GM12878 (cell line): ENCODE measurements around the gene XPC. TPM values are rescaled to one million over a fixed set of nuclear protein-coding genes. Genes with fewer than 3 reads are reported as not detected.

Experiments used
- ATAC-seq: fragments of 200-7000 bp; cut with Tn5 transposase; 3 replicates; pipeline ENCODE4 v1.9.1; 2020; ENCODE audit warnings: mild to moderate bottlenecking, moderate library complexity
- BruUV-seq: library from RNA; stranded (reverse); fragments of 400-500 nt; replicated peaks from 2 replicates; lab custom pipeline; 2021; lab: Mats Ljungman, UMichigan
- CTCF ChIA-PET: fragments of 300-600 bp; sonication (Branson Sonifier 250); formaldehyde crosslinking; extraction: SDS; loops from one replicate; lab custom pipeline; 2021; ENCODE audit warnings: inconsistent platforms; lab: Yijun Ruan, JAX
- POLR2A ChIA-PET: fragments of 350-600 bp; formaldehyde crosslinking; extraction: SDS; loops from one replicate; lab custom pipeline; 2021; ENCODE audit warnings: inconsistent platforms; lab: Charles Lee
- RAD21 ChIA-PET: fragments of 300-600 bp; sonication (Branson Sonifier 250); formaldehyde crosslinking; loops from one replicate; lab custom pipeline; 2023; ENCODE audit warnings: antibody characterized with exemption; ENCODE audit not compliant: unreplicated experiment; lab: Charles Lee
- SMC1A ChIA-PET: fragments of 300-600 bp; sonication (Branson Sonifier 250); formaldehyde crosslinking; loops from one replicate; lab custom pipeline; 2023; ENCODE audit not compliant: unreplicated experiment, uncharacterized antibody; lab: Charles Lee
- DNase-seq: peaks from one replicate; pipeline ENCODE4 v3.0.0-alpha.2; 2011; ENCODE audit warnings: low read depth, low spot score
- FAIRE-seq: peaks from 3 replicates; lab custom pipeline; 2011; peaks lifted over from hg19 to GRCh38; lab: Jason Lieb, UNC
- H2AFZ ChIP-seq: 2 replicates; pipeline ENCODE4 v1.6.0; 2011; ENCODE audit warnings: low read depth, low read length, control low read depth; ENCODE audit not compliant: control insufficient read depth
- H3K27ac ChIP-seq: 2 replicates; pipeline ENCODE4 v1.5.1; 2011; ENCODE audit warnings: control low read depth; ENCODE audit not compliant: control insufficient read depth, insufficient read depth
- H3K27me3 ChIP-seq, 2 experiments: replicated peaks in 1 of 2; 2 replicates each; pipeline versions ENCODE4 v1.6.0 to v1.6.1; 2011; ENCODE audit warnings: low read length in 1 of 2; ENCODE audit not compliant: control insufficient read depth in 2 of 2, insufficient read depth in 2 of 2
- H3K36me3 ChIP-seq, 2 experiments: 2 replicates each; pipeline ENCODE4 v1.5.1; 2011; ENCODE audit warnings: low read length in 1 of 2; ENCODE audit not compliant: control insufficient read depth in 2 of 2, insufficient read depth in 2 of 2
- H3K4me1 ChIP-seq: 2 replicates; pipeline ENCODE4 v1.6.1; 2011; ENCODE audit warnings: mild to moderate bottlenecking, low read length, moderate library complexity, mixed read lengths; ENCODE audit not compliant: control insufficient read depth, insufficient read depth
- H3K4me2 ChIP-seq: 2 replicates; pipeline ENCODE4 v1.6.0; 2011; ENCODE audit warnings: control low read depth; ENCODE audit not compliant: control insufficient read depth, insufficient read depth
- H3K4me3 ChIP-seq: fragments of 200-600 bp; sonication (generic); 2 replicates; pipeline ENCODE4 v1.5.1; 2016
- H3K79me2 ChIP-seq: 2 replicates; pipeline ENCODE4 v1.6.0; 2011; ENCODE audit warnings: low read length; ENCODE audit not compliant: control insufficient read depth, insufficient read depth
- H3K9ac ChIP-seq: 2 replicates; pipeline ENCODE4 v1.8.0; 2011; ENCODE audit warnings: low read length, control low read depth, mixed read lengths; ENCODE audit not compliant: control insufficient read depth, insufficient read depth
- H3K9me3 ChIP-seq: replicated peaks from 3 replicates; pipeline ENCODE4 v1.5.1; 2011; ENCODE audit warnings: mild to moderate bottlenecking, low read length; ENCODE audit not compliant: control insufficient read depth, insufficient read depth
- H4K20me1 ChIP-seq: 2 replicates; pipeline ENCODE4 v1.6.0; 2011; ENCODE audit not compliant: control insufficient read depth, insufficient read depth
- CBFB ChIP-seq: IDR thresholded peaks from 2 replicates; pipeline ENCODE4 v1.6.1; 2016; ENCODE audit warnings: antibody characterized with exemption, low read depth
- CBX3 ChIP-seq: fragments of 200-600 bp; sonication (generic); IDR thresholded peaks from 2 replicates; pipeline ENCODE4 v1.6.1; 2016; ENCODE audit warnings: low read depth, borderline replicate concordance
- CTCF ChIP-seq, 3 experiments: IDR thresholded peaks in 2 of 3; conservative IDR thresholded peaks in 1 of 3; 2 replicates each; pipeline ENCODE4 v1.5.1; 2011; ENCODE audit warnings: low read depth in 3 of 3, low read length in 3 of 3, mild to moderate bottlenecking in 3 of 3, control low read depth in 2 of 3, moderate library complexity in 2 of 3, inconsistent platforms in 1 of 3, mixed read lengths in 1 of 3; ENCODE audit not compliant: control insufficient read depth in 2 of 3, insufficient read depth in 1 of 3; ENCODE audit errors: extremely low read depth in 1 of 3
- FOXM1 ChIP-seq: IDR thresholded peaks from 2 replicates; pipeline ENCODE4 v1.6.1; 2012; ENCODE audit warnings: low read depth, mild to moderate bottlenecking, inconsistent platforms, low read length, moderate library complexity
- HDAC6 ChIP-seq: fragments of 200-600 bp; sonication (generic); IDR thresholded peaks from one replicate; pipeline ENCODE4 v1.8.0; 2017; ENCODE audit warnings: antibody characterized with exemption; ENCODE audit not compliant: unreplicated experiment
- IKZF1 ChIP-seq: fragments of 450-650 bp; conservative IDR thresholded peaks from 2 replicates; pipeline ENCODE4 v1.6.1; 2017; ENCODE audit warnings: antibody characterized with exemption, mild to moderate bottlenecking
- JUND ChIP-seq: IDR thresholded peaks from 2 replicates; pipeline ENCODE4 v1.6.1; 2012; ENCODE audit warnings: low read depth, mild to moderate bottlenecking, low read length, improper control_type of control experiment, moderate library complexity
- MTA2 ChIP-seq: fragments of 450-650 bp; IDR thresholded peaks from 2 replicates; pipeline ENCODE4 v1.6.1; 2016; ENCODE audit warnings: low read depth, mild to moderate bottlenecking, moderate library complexity
- SIN3A ChIP-seq: IDR thresholded peaks from 2 replicates; pipeline ENCODE4 v1.6.1; 2012; ENCODE audit warnings: low read depth, low read length, improper control_type of control experiment
- SMAD1 ChIP-seq: fragments of 450-650 bp; IDR thresholded peaks from 2 replicates; pipeline ENCODE4 v1.6.1; 2018; ENCODE audit warnings: mild to moderate bottlenecking, low read depth; ENCODE audit not compliant: partially characterized antibody
- TCF12 ChIP-seq: IDR thresholded peaks from 2 replicates; pipeline ENCODE4 v1.6.1; 2011; ENCODE audit warnings: low read depth, mild to moderate bottlenecking, low read length
- TCF3 ChIP-seq: IDR thresholded peaks from 2 replicates; pipeline ENCODE4 v1.6.1; 2012; ENCODE audit warnings: low read depth, mild to moderate bottlenecking, low read length, borderline replicate concordance; ENCODE audit not compliant: insufficient read depth
- ZBTB4 ChIP-seq: fragments of 450-650 bp; formaldehyde crosslinking; IDR thresholded peaks from 2 replicates; pipeline ENCODE4 v1.4.0; 2022; ENCODE audit warnings: mild to moderate bottlenecking, moderate library complexity
- ZNF622 ChIP-seq: fragments of 450-650 bp; IDR thresholded peaks from 2 replicates; pipeline ENCODE4 v1.6.1; 2017; ENCODE audit warnings: mild to moderate bottlenecking, inconsistent platforms
- ZZZ3 ChIP-seq: IDR thresholded peaks from 2 replicates; pipeline ENCODE4 v1.6.1; 2011; ENCODE audit warnings: low read depth; ENCODE audit not compliant: control insufficient read depth, insufficient read length
- WGBS: methylation state at CpG from one replicate; pipeline ENCODE4 v1.1.6; 2016; ENCODE audit warnings: low lambda C conversion rate; ENCODE audit not compliant: insufficient replicate concordance, insufficient coverage; ENCODE audit errors: missing lambda C conversion rate; 5-methylcytosine and 5-hydroxymethylcytosine counted together
- in situ Hi-C: fragments of 300-500 bp; cut with MboI; formaldehyde crosslinking; loops from 9 replicates; pipeline ENCODE4 v1.14.3; 2018; ENCODE audit warnings: mixed read lengths
- intact Hi-C: fragments of 100-400 bp; cut with micrococcal nuclease; formaldehyde crosslinking; loops from one replicate; pipeline ENCODE4 v1.14.2; 2022; ENCODE audit not compliant: unreplicated experiment
- polyA plus RNA-seq, 11 experiments: library from polyadenylated mRNA; depleted of rRNA in 4 of 11; unstranded in 6 of 11; stranded (reverse) in 5 of 11; fragments of >200 nt; fragmentation: Nextera tagmentation in 4 of 11; fragmentation: Illumina TruSeq in 1 of 11; extraction: Ambion mirVana in 4 of 11; extraction: Trizol in 1 of 11; gene quantifications; 1 replicate in 1 of 11; 2 replicates in 10 of 11; pipeline versions ENCODE4 v1.2.1 to v1.2.3, GENCODE V29; 2011 to 2016; ENCODE audit warnings: inconsistent platforms in 2 of 11, missing spikeins in 2 of 11, low read depth in 1 of 11
- total RNA-seq, 4 experiments: library from RNA; depleted of rRNA in 3 of 4; stranded (reverse); fragments of >200 nt in 3 of 4; fragmentation: Illumina TruSeq in 1 of 4; extraction: Trizol in 1 of 4; gene quantifications; 2 replicates each; pipeline versions ENCODE4 v1.2.1 to v1.2.3, GENCODE V29; 2013 to 2021

The XPC gene
- total and polyA plus RNA-seq, 10 of the 15 experiments (the other 5 are each of a cell fraction or from before 2014, with no cell fraction given), result 4.0 to 48.3 (median 29.8) TPM

- no peak for DNase-seq
Observed at GRCh38 chr3:14141602-14142341, 36.6 kb downstream of the XPC start.

GRCh38 chr3:14141144-14141543, 37.3 kb downstream of the XPC start:
- H3K79me2 ChIP-seq, result no peaks in the 10 kb centered on the region
- H3K9ac ChIP-seq, result no peak overlapping the region
- ATAC-seq (no peak), DNase-seq (no peak), FAIRE-seq (no peak)
- CTCF ChIA-PET, result no interaction called here
- no peaks in the 10 kb centered on the region for H4K20me1 ChIP-seq
- 94% methylated on average over 2 of the region's 2 CpGs for WGBS
- H3K9me3 ChIP-seq, result no peaks in the 10 kb centered on the region
- peaks cover 4 to 9% of the 10 kb centered on the region in 2 experiments; a peak in 3 of 4 replicates for H3K36me3 ChIP-seq
- POLR2A ChIA-PET, result no interaction called here
- no peak overlapping the region for H2AFZ ChIP-seq
- no peaks in the 10 kb centered on the region for H3K27me3 ChIP-seq
- SMC1A ChIA-PET, result no interaction called here
- no TSS peak for BruUV-seq
- peaks cover 16% of the 10 kb centered on the region for H3K4me1 ChIP-seq
- intact Hi-C loops (no loop called here), in situ Hi-C loops (no loop called here)
- no peak overlapping the region for H3K4me3 ChIP-seq
- RAD21 ChIA-PET, result no interaction called here
- H3K4me2 ChIP-seq, result no peak overlapping the region
- no peak overlapping the region for H3K27ac ChIP-seq
- TF ChIP-seq FOXM1 (no peak), TCF12 (no peak), JUND (no peak), SMAD1 (no peak), MTA2 (no peak), IKZF1 (no peak), ZZZ3 (no peak), CBX3 (no peak), CTCF (IDR thresholded peaks at IDR 0.05 in 2 of 3, conservative IDR thresholded peaks at IDR 0.05 in 1 of 3; ENCODE audit: control insufficient read depth in 2 of 3, extremely low read depth in 1 of 3, insufficient read depth in 1 of 3, low read depth in 3 of 3, low read length in 3 of 3) (no peak), ZBTB4 (no peak)

More at GRCh38 chr3:14141602-14142341, 36.6 kb downstream of the XPC start:
- Histone ChIP-seq H4K20me1 (no peaks in the 10 kb centered on the region), H3K9ac (no peak overlapping the region), H2AFZ (no peak overlapping the region), H3K4me2 (no peak overlapping the region), H3K4me1 (peaks cover 16% of the 10 kb centered on the region), H3K9me3 (no peaks in the 10 kb centered on the region), H3K79me2 (no peaks in the 10 kb centered on the region), H3K27me3 (no peaks in the 10 kb centered on the region), H3K27ac (no peak overlapping the region), H3K36me3 (peaks cover 7 to 9% of the 10 kb centered on the region in 2 experiments; a peak in 3 of 4 replicates)
- BruUV-seq, result no TSS peak
- intact Hi-C loops, result no loop called here
- FAIRE-seq (no peak), ATAC-seq (no peak)
- in situ Hi-C loops, result no loop called here
- SMC1A ChIA-PET, result no interaction called here
- RAD21 ChIA-PET, result no interaction called here
- POLR2A ChIA-PET, result no interaction called here
- CTCF ChIA-PET, result interaction anchor here (0.7 to 0.9 kb wide), 2 partner anchors 22 to 37 kb away, joined by 3 read pairs; partner anchors contain the start of genes LSM3 and XPC
- 97% methylated on average over 17 of the region's 19 CpGs for WGBS
- TF ChIP-seq CBFB (no peak), HDAC6 (no peak), TCF3 (no peak), ZNF622 (no peak), SIN3A (no peak)
- TF ChIP-seq, all 136 proteins: peak for 0
- no peak overlapping the region for H3K4me3 ChIP-seq
